Measurements from ENCODE around the gene DLEC1. TPM values are rescaled to one million over a fixed set of nuclear protein-coding genes. Genes with fewer than 3 reads are reported as not detected.

The DLEC1 gene
- total and polyA plus RNA-seq, 8 donors = 0.14 to 0.75 (median 0.51) TPM

DNA sequence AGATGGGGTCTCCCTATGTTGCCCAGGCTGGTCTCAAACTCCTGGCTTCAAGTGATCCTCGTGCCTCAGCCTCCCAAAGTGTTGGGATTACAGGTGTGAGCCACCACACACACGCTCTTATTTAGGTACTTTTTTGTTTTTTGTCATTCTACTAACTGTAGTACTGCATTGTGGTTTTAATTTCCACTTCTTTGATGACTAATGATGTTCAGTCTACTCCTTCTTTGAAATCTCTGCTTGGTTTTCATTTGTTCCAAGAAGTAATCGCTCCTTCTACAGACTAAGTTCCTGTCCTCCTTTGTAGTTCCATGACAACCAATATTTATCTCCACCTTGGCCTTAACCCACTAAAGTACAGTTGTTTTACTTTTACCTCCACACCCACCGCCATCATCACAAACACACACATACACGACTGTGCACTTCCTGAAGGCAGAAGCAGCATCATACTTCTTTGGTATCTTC is 529 bp upstream of the DLEC1 start:
- TF ChIP-seq, protein P1, sequence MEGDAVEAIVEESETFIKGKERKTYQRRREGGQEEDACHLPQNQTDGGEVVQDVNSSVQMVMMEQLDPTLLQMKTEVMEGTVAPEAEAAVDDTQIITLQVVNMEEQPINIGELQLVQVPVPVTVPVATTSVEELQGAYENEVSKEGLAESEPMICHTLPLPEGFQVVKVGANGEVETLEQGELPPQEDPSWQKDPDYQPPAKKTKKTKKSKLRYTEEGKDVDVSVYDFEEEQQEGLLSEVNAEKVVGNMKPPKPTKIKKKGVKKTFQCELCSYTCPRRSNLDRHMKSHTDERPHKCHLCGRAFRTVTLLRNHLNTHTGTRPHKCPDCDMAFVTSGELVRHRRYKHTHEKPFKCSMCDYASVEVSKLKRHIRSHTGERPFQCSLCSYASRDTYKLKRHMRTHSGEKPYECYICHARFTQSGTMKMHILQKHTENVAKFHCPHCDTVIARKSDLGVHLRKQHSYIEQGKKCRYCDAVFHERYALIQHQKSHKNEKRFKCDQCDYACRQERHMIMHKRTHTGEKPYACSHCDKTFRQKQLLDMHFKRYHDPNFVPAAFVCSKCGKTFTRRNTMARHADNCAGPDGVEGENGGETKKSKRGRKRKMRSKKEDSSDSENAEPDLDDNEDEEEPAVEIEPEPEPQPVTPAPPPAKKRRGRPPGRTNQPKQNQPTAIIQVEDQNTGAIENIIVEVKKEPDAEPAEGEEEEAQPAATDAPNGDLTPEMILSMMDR (IDR thresholded peaks at IDR 0.05) = no peak
- DNase-seq = no peak
- Histone ChIP-seq H3K36me3 (no peaks in the 10 kb centered on the region), H3K4me3 (no peak overlapping the region), H3K27me3 (no peaks in the 10 kb centered on the region), H3K27ac (no peak overlapping the region), H3K9me3 (no peaks in the 10 kb centered on the region), H3K4me1 (no peaks in the 10 kb centered on the region)
- 86 to 90% methylated on average over 5 of the region's 5 CpGs for WGBS, 2 donors
- ATAC-seq = no peak
- intact Hi-C loops (cut with DNase I) = no loop called here
- no peak for FAIRE-seq

DNA sequence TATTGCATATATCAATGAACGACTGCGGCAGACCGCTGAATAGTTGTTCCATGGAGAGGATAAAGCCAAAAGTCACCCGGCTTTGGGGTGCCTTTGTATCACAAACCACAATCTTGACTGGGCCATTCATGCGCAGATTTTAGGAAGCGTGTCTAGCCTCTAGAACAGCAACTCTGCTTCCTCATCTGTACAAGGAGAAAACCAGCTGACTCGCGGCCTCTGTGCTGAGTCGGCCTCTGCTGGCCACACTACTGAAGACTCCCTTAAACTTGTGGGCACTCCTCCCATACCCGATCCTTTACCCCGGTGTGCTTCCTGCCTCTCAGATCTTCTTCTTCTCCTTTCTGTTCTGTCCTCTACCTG is 872 bp downstream of the DLEC1 start:
- TF ChIP-seq, protein P1 (IDR thresholded peaks at IDR 0.05) = no peak
- Histone ChIP-seq H3K36me3 (no peaks in the 10 kb centered on the region), H3K27me3 (no peaks in the 10 kb centered on the region), H3K4me3 (peak overlapping the region in 1 of 4 donors; percentile 45), H3K4me1 (no peaks in the 10 kb centered on the region), H3K9me3 (no peaks in the 10 kb centered on the region), H3K27ac (no peak overlapping the region)
- intact Hi-C loops (cut with DNase I) = no loop called here
- ATAC-seq (peak; percentile 56 to 91 (median 84)), FAIRE-seq (no peak), DNase-seq (peak in 1 of 6 donors; percentile 61)
- WGBS, 2 donors = 47 to 51% methylated on average over 11 of the region's 11 CpGs

DNA sequence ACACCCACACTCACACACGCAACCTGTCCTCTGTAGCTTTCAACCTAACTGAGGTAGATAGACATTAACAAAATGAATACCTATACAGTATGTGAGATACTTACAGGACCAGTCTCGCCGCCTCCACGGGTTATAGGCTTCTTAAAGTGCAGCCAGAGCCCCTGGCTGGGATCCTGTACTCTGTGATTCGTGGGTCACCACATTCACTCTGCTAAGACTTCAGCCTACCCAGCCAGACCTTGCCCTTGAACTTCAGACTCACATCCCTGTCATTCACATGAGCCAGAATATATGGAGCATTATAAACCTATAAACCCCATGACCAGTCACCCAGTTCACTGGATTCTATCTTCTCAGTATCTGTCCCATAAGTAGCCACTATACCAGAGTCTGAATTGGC is 1.4 kb downstream of the DLEC1 start:
- no peaks in the 10 kb centered on the region for H3K9me3 ChIP-seq
- no peak for DNase-seq
- intact Hi-C loops (cut with DNase I) = no loop called here
- no peaks in the 10 kb centered on the region for H3K36me3 ChIP-seq
- FAIRE-seq = no peak
- H3K27ac ChIP-seq = no peak overlapping the region
- no peaks in the 10 kb centered on the region for H3K27me3 ChIP-seq
- WGBS, 2 donors = 87 to 89% methylated on average over 5 of the region's 5 CpGs
- no peaks in the 10 kb centered on the region for H3K4me1 ChIP-seq
- no peak overlapping the region for H3K4me3 ChIP-seq
- ATAC-seq = no peak
- TF ChIP-seq, protein P1 (IDR thresholded peaks at IDR 0.05) = no peak

DNA sequence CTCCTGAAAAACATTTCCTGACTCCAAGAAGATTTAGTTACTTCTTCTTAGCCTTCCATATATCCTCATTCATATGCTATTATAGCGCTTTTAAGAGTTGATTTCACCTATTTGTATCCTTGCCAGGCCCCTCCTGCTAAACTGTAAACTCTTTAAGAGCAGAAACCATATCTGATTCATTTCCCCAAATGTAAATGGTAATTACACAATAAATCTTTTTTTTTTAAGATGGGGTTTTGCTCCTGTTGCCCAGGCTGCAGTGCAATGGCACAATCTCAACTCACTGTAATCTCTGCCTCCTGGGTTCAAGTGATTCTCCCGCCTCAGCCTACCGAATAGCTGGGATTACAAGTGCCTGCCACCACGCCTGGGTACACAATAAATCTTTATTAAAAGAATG is 4.5 kb downstream of the DLEC1 start:
- Histone ChIP-seq H3K36me3 (no peaks in the 10 kb centered on the region), H3K9me3 (no peaks in the 10 kb centered on the region), H3K27ac (no peak overlapping the region), H3K4me3 (no peak overlapping the region), H3K27me3 (no peaks in the 10 kb centered on the region), H3K4me1 (no peaks in the 10 kb centered on the region)
- FAIRE-seq (no peak), ATAC-seq (no peak), DNase-seq (no peak)
- TF ChIP-seq, protein P1 (IDR thresholded peaks at IDR 0.05) = no peak
- WGBS, 2 donors = 84 to 87% methylated on average over 4 of the region's 4 CpGs
- intact Hi-C loops (cut with DNase I) = no loop called here

DNA sequence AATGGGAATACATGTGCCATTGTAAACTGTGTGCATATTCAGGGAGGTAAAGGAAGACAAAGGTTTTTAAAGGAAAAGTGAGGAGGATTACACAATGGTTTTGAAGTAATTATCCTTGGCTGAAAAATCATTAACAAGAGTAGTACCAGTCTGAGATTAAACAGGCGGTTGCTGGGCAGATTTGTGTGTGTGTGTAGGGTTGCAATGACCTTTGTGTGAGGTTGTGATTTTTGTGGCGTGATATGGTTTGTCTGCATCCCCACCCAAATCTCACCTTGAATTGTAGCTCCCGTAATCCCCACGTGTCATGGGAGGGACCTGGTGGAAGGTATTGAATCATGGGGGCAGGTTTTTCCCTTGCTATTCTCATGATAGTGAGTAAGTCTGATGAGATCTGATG is 7.0 kb downstream of the DLEC1 start:
- no peak overlapping the region for H3K4me3 ChIP-seq
- no peak for DNase-seq
- H3K4me1 ChIP-seq = no peaks in the 10 kb centered on the region
- 79 to 88% methylated on average over 4 of the region's 4 CpGs for WGBS, 2 donors
- ATAC-seq = no peak
- no peak for FAIRE-seq
- intact Hi-C loops (cut with DNase I) = no loop called here
- no peaks in the 10 kb centered on the region for H3K36me3 ChIP-seq
- no peak overlapping the region for H3K27ac ChIP-seq
- H3K27me3 ChIP-seq = no peaks in the 10 kb centered on the region
- TF ChIP-seq, protein P1 (IDR thresholded peaks at IDR 0.05) = no peak
- H3K9me3 ChIP-seq = no peaks in the 10 kb centered on the region

All from pancreas (tissue), 10 donors.